Dedifferentiated amniotic fluid mesenchymal stem cell (primary cell): ENCODE measurements around the gene FAM3A.

Experiments
- DNase-seq: peaks from one replicate; pipeline ENCODE4 v3.0.0-alpha.2; 2016; ENCODE audit errors: extremely low spot score

Gene FAM3A

DNA sequence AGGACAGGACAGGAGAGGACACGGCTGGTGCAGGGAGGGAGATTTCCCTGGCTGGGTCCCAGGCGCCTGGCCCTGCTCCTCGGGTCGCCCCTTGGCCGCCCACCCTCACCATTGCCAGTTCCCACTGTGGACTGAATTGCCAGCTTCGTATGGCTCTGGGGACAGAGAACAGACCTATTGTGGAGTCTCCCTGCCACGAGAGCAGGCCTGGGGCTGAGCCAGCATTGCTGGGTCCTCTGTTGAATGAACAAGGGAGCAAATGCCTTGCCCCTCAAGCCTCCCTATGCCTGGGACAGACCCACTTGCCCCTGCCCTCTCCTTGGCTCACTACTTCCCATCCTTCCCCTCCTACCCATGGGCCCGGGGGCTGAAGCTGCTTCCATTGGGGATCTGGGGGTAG lies 53.6 kb downstream of the FAM3A start:
- no peak for DNase-seq

DNA sequence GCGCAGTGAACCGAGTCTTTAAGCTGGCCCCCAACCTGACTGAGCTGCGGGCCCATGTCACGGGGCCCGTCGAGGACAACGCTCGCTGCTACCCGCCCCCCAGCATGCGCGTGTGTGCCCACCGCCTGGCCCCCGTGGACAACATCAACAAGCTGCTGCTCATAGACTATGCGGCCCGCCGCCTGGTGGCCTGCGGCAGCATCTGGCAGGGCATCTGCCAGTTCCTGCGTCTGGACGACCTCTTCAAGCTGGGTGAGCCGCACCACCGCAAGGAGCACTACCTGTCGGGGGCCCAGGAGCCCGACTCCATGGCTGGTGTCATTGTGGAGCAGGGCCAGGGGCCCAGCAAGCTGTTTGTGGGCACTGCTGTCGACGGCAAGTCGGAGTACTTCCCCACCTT lies 55.7 kb downstream of the FAM3A start:
- DNase-seq: no peak

GRCh38 chrX:154459832-154460231 lies 56.2 kb downstream of the FAM3A start:
- no peak for DNase-seq

GRCh38 chrX:154458954-154459778 lies 56.9 kb downstream of the FAM3A start:
- DNase-seq: peak; percentile 22

- DNase-seq: no peak
These were observed 57.7 kb downstream of the FAM3A start, which contains the start of gene PLXNA3 for GRCh38 chrX:154458116-154458953. Gene PLXNA3 (plus strand): TSS chrX:154458281. CDS start chrX:154460184, 1,903 bp downstream.

DNA sequence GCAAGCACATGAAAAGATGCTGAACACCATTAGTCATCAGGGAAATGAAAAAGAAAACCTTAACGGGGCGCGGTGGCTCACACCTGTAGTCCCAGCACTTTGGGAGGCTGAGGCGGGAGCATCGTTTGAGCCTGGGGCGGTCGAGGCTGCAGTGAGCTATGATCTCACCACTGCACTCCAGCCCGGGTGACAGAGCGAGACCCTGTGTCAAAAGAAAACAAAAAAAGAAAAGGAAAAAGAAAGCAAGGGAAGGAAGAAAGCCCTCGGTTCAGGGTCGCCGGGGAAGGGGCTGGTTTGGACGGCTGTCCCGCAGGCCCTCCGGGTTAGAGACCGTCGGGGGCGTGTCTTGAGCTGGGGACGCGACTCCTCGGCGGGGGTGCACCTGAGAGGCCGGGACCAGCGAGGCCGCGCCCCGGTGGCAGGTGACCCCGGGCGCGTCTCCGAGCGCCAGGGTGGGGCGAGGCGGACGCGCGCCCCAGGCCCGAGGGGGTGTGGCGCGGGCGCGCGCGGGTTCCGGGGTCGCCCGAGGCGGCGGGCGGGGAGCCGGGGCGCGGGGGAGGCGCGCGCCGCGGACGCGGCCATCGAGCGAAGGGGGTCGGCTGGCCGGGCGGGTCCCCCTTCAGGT lies 58.4 kb downstream of the FAM3A start:
- no peak for DNase-seq
